Effector CD8-positive, alpha-beta T cell (primary cell): ENCODE results near the gene PRPF40B.
"Not testable (repeated sequence)": the region's sequence is repeated elsewhere in the genome, so short reads cannot be mapped to it uniquely, and the experiment has no call there.

Source experiments
- DNase-seq: peaks from one replicate; lab custom pipeline; 2025; lab: John Stamatoyannopoulos, UW

Gene PRPF40B

GRCh38 chr12:49609059-49609874, 14.1 kb upstream of the PRPF40B start:
- DNase-seq = no peak

GRCh38 chr12:49609875-49610154, 13.5 kb upstream of the PRPF40B start:
- DNase-seq = no peak

GRCh38 chr12:49610785-49611184, 12.6 kb upstream of the PRPF40B start:
- not testable (repeated sequence) for DNase-seq

GRCh38 chr12:49612210-49612609, 11.2 kb upstream of the PRPF40B start:
- DNase-seq = no peak

- DNase-seq = no peak
Measured at GRCh38 chr12:49615725-49616124, 7.6 kb upstream of the PRPF40B start.

GRCh38 chr12:49616533-49617219, 6.7 kb upstream of the PRPF40B start:
- no peak for DNase-seq

GRCh38 chr12:49618576-49618975, 4.8 kb upstream of the PRPF40B start:
- no peak for DNase-seq

GRCh38 chr12:49619286-49619685, 4.1 kb upstream of the PRPF40B start:
- DNase-seq = no peak

- no peak for DNase-seq
Measured at GRCh38 chr12:49621651-49622500, 1.5 kb upstream of the PRPF40B start.

- DNase-seq = peak; percentile 57
Measured at GRCh38 chr12:49622501-49623141, 740 bp upstream of the PRPF40B start.

- DNase-seq = no peak
Measured at GRCh38 chr12:49624921-49625577, 1.7 kb downstream of the PRPF40B start.

GRCh38 chr12:49626169-49626835, 2.9 kb downstream of the PRPF40B start:
- DNase-seq = no peak

- DNase-seq = no peak
Measured at GRCh38 chr12:49626836-49627235, 3.5 kb downstream of the PRPF40B start.

- DNase-seq = no peak
Measured at GRCh38 chr12:49627752-49628360, 4.5 kb downstream of the PRPF40B start.

GRCh38 chr12:49631336-49631907, 8.1 kb downstream of the PRPF40B start:
- DNase-seq = no peak

- DNase-seq = no peak
Measured at GRCh38 chr12:49632401-49632800, 9.0 kb downstream of the PRPF40B start.

GRCh38 chr12:49632986-49633702, 9.8 kb downstream of the PRPF40B start:
- no peak for DNase-seq

GRCh38 chr12:49633703-49634345, 10.5 kb downstream of the PRPF40B start:
- no peak for DNase-seq

GRCh38 chr12:49635036-49635435, 11.7 kb downstream of the PRPF40B start:
- no peak for DNase-seq
